HG03460 (cell line): ENCODE measurements around the gene VPS35L.
"Not testable (repeated sequence)": the region's sequence is repeated elsewhere in the genome, so short reads cannot be mapped to it uniquely, and the experiment has no call there.

Experiments
- ATAC-seq: cut with Tn5 transposase; IDR thresholded peaks from one replicate; pipeline ENCODE4 v1.9.1; 2021; ENCODE audit not compliant: unreplicated experiment

Gene VPS35L

GRCh38 chr16:19532601-19533000 lies 22.9 kb upstream of the VPS35L start:
- ATAC-seq = no peak

GRCh38 chr16:19540241-19540970 lies 15.1 kb upstream of the VPS35L start:
- ATAC-seq = no peak

- ATAC-seq = no peak
Observed at GRCh38 chr16:19542138-19542821, 13.2 kb upstream of the VPS35L start.

- ATAC-seq = not testable (repeated sequence)
Observed at GRCh38 chr16:19543278-19543996, 12.1 kb upstream of the VPS35L start.

- ATAC-seq = no peak
Observed at GRCh38 chr16:19548144-19548543, 7.4 kb upstream of the VPS35L start.

GRCh38 chr16:19549673-19550072 lies 5.8 kb upstream of the VPS35L start:
- no peak for ATAC-seq

- no peak for ATAC-seq
Observed at GRCh38 chr16:19555938-19556771, 652 bp downstream of the VPS35L start.

- ATAC-seq = no peak
Observed at GRCh38 chr16:19559242-19559910, 3.9 kb downstream of the VPS35L start.

GRCh38 chr16:19560078-19560477 lies 4.6 kb downstream of the VPS35L start:
- no peak for ATAC-seq

GRCh38 chr16:19563377-19563776 lies 7.9 kb downstream of the VPS35L start:
- ATAC-seq = no peak

GRCh38 chr16:19566362-19566761 lies 10.9 kb downstream of the VPS35L start:
- no peak for ATAC-seq

- no peak for ATAC-seq
Observed at GRCh38 chr16:19567560-19567959, 12.1 kb downstream of the VPS35L start.

- no peak for ATAC-seq
Observed at GRCh38 chr16:19573997-19574396, 18.5 kb downstream of the VPS35L start.

- no peak for ATAC-seq
Observed at GRCh38 chr16:19574615-19575014, 19.1 kb downstream of the VPS35L start.

- no peak for ATAC-seq
Observed at GRCh38 chr16:19578378-19578971, 23.0 kb downstream of the VPS35L start.

GRCh38 chr16:19582050-19582831 lies 26.7 kb downstream of the VPS35L start:
- no peak for ATAC-seq

GRCh38 chr16:19583665-19584300 lies 28.3 kb downstream of the VPS35L start:
- ATAC-seq = no peak

- ATAC-seq = no peak
Observed at GRCh38 chr16:19588661-19589060, 33.2 kb downstream of the VPS35L start.

- ATAC-seq = no peak
Observed at GRCh38 chr16:19589106-19589505, 33.6 kb downstream of the VPS35L start.
